ENCODE data around the gene RAP1GDS1.
"Not testable (repeated sequence)": the region's sequence is repeated elsewhere in the genome, so short reads cannot be mapped to it uniquely, and the experiment has no call there.

The RAP1GDS1 gene

DNA sequence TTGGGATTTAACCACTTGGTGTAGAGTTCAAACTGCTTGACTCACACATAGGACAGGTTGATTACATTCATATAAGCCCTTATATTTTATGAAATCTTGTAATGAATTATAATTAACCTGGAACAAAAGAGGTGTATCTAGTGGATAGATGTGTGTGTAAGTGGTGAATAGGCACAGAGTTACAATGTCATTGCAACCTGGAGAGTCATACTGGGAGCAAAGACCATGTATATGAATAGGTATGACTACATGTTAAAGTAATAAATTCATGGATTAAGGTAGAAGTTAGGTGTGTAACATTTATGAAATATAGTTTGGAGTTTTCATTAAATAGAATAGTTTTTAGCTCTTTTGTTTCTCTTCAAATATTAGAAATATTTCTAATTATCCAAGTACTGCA is 26.1 kb downstream of the RAP1GDS1 start:
- no peak for DNase-seq (ENCODE audit: low read depth)

DNA sequence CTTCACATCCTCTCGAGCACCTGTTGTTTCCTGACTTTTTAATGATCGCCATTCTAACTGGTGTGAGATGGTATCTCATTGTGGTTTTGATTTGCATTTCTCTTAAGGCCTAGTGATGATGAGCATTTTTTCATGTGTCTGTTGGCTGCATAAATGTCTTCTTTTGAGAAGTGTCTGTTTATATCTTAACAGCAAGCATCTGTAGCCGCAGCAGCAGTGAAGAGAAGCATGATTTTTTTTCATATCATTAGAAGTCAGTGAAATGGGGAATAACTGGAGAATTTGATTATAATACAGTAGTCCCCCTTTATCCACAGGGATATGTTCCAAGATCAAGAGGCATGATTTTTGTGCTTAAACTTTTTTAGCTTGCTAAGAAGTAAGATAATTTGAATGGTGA is 27.5 kb downstream of the RAP1GDS1 start:
- not testable (repeated sequence) for DNase-seq (ENCODE audit: low read depth)

DNA sequence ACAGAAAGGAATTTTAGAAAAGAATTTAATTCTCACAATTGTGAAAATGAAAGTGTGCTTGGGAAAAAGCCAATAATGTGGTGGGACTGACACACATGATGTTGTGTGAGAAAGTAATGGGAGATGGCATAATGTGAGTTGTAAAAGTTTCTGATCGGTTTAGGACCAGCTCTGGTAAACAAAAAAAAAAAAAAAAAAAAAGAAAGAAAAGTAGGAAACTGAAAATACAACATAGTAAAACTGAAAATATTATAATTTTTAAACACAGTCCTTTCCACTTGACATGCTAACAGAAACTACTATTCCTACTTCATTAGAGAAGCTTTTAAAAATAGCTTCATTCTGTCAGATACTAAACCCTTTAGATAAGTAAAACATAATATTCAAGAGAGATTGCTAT is 28.2 kb downstream of the RAP1GDS1 start:
- DNase-seq (ENCODE audit: low read depth): no peak

DNA sequence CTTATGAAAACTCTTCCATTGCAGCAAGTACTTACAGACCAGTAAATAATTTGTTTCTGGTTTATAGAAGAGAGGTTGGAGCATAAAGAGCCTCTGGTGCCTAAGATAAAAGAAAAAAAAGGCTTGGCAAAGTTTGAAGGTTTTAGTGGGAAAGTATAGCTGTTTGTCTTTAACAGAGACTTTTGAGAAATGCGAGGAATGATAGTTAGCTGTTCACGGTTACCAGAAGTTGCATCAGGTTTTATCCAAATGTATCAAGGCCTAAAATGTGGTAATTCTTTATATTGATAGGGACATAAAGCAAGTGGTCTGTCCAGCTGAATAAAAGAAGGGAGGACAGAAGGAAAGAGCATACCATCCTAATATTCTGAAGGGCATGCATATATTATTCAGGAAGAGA is 29.3 kb downstream of the RAP1GDS1 start:
- DNase-seq (ENCODE audit: low read depth): no peak

DNA sequence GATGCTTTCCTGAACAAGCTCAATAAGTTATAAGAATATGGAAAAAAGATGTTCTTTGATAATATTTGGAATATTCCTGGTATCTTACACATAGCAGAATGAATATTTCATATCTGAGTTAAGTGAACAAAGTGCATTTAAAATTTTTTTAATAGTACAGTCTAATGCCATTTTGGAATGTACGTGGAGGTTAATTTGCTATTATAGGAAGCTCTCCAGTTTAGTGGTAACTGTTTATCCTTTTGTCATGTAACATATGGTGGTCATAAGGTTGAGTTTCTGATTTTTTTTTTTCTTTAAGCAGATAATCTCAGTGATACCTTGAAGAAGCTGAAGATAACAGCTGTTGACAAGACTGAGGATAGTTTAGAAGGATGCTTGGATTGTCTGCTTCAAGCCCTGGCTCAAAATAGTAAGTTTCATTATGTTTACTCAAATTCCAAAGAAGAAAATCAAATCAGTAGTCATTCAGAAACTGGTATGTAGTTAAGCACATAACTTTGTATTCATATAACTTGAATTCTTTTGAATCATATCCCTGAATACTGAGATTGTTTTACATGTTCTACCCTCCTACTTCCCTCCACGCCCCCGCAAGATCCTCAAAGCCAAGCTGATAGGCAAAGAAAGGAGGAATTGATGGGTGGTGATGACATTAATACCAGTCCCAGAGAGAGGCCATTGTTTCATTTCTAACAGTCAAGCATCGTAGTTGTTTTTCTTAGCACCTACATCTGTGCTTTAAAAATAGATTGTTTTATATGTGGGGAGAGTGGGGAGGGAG is 32.1 kb downstream of the RAP1GDS1 start:
- DNase-seq (ENCODE audit: low read depth): no peak

DNA sequence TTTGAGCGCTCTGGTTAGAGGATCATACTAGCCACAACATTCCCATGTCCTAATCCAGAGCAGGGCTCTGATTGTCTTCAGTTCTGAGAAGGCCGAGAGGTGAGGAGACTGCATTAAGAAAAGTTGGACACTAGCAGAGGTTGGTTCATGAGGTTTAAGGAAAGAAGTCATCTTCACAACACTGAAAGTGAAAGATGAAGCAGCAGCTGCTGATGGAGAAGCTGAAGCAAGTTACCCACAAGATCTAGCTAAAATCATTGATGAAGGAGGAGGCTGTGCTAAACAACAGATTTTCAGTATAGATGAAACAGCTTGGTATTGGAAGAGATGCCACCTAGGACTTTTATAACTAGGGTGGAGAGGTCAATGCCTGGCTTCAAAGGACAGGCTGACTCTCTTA is 36.8 kb downstream of the RAP1GDS1 start:
- DNase-seq (ENCODE audit: low read depth): no peak

DNA sequence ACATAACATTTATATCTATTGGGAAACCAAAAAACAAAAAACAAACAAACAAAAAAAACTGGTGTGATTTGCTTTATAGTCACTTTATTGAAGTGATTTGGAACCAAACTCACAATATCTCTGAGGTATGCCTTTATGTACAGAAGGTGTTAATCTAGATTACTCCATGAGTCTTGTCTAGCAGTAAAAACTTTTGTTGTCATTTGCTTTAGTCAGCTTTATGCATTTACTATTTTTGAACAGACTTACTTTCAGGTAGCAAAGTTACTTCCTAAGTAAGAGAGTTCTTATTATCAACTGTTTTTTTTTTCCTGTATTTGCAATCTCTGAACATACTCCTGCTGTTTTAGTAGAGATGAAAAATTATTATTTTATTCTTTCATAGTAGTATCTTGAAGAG is 39.5 kb downstream of the RAP1GDS1 start:
- no peak for DNase-seq (ENCODE audit: low read depth)

DNA sequence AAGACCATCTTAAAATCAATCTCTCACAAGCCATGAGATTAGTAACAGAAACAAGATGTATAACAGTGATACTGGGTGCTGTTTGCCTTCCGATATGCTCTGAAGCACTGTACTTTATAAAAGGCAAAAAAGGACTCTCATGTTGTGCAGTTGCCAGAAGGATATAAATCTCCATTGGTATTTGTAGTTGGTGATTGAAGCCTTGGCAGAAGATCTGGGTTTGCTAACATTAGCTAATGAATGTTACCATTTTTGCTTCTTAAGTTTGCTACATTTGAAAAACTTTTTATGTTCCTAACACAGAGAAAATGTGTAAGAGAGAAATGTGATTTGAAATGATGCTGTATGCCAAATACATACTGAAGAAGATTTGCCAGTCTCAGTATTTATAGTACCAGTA is 44.4 kb downstream of the RAP1GDS1 start:
- DNase-seq (ENCODE audit: low read depth): no peak

DNA sequence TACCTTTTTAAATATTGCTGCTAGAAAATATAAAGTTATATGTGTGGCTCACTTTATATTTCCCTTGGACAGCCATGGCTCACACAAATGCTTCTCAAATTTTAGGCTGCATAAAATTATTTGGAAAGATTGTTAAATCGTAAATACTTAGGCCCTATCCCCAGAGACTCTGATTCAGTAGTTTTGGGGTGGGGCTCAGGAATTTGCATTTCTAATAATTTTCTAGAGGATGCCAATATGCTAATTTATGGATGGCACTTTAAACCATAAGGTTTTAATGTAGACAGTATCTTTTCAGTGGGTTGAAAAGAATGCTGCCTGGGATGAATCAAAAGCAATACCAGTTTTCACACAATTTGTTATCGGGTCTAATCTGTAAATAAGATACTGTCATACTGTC is 49.7 kb downstream of the RAP1GDS1 start:
- DNase-seq (ENCODE audit: low read depth): no peak

DNA sequence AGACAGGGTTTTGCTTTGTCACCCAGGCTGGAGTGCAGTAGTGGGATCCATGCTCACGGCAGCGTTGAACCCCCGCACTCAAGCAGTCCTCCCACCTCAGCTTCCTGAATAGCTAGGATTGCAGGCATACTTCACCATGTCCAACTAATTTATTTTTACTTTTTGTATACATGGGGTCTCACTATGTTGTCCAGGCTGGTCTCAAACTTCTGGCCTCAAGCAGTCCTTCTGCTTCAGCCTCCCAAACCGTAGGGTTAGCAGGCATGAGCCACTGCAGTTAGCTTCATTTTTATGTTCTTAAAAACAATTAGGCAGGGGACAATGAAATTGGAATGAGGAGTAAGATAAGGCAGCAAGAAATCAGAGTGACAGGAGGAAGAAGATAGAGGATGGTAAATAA is 50.5 kb downstream of the RAP1GDS1 start:
- no peak for DNase-seq (ENCODE audit: low read depth)

DNA sequence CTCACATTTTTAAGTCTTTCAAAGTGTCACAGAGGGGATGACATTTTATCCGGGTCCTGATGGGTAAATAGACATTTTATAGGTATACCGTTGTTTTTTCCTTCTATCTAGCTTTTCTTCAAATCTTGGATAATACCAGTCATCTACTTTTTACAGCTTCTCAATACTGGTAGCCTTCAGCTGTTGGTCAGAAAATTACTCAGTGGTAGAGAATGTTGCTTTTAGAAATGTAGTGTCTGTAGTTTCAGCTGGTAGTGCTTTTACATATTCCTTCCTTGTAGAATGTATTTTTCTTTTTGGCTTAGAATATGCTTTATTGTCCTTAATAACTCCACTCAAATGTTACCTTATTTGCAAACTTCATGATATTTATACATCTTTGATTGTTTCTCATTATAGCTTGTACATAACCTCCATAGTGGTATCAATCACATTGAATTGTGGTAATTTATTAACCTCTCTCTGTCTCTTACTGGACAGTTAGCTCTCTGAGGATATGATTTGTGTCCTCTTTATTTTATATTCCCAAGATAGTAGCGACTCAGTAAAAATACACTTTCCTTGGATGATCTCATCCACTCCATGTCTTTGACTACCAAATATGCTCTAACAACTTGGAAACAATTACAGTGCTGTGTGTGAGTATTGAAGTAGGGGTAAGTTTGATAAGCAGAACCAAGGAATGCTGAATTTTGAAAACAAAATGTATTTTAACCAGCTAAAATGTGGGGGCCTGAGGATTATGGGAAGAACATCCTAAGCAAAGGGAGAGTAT is 53.8 kb downstream of the RAP1GDS1 start:
- DNase-seq (ENCODE audit: low read depth): no peak

DNA sequence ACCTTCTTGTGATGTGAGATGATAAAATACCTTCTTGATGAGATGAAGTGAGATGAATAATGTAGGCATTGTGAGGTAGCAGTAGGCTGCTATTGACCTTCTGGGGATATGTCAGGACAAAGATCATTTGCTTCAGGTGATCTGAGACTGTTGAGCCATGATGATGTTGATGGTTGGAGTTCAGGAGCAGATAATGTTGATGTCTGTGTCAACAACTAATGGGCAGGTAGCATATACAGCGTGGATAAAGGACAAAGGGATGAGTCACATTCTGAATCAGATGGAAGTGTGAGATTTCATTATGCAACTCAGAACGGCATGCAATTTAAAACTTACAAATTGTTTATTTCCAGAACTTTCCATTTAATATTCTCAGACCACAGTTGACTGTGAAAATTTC is 57.3 kb downstream of the RAP1GDS1 start:
- no peak for DNase-seq (ENCODE audit: low read depth)

DNA sequence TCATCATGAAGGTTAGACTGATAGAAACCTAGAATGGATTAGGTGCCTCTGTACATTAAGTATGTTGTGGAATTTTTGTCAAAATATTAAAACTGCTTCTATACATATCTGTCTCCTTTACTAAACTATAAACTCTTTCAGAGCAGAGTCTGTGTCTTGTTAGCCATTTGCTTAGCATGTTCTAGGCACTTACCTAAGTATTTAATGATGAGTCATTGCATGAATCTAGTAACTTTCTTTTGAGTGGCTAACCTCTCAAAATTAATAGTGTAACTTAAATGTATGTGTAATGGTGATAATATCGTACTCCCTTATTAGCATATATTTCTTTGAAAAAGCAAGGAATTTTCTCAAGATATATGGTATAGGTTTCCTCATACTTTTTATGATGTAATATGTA is 57.8 kb downstream of the RAP1GDS1 start:
- DNase-seq (ENCODE audit: low read depth): no peak

DNA sequence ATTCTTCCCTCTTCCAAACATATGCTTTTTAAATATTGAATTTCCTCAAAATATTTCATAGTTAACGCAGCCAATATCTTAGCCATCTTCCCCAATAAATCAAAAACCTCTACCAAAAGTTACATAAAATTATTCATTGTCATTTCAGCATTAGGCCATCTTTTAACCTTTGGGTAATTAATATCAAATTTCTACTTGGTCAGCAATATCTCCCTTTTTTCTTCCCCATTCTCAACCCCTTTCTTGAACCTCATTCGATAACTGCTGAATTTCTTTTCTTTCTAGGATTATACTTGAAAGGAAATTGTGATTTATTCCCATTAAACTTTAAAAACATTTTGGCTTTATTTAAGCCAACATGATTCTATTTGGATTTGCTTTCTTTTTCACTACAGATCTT is 65.0 kb downstream of the RAP1GDS1 start:
- DNase-seq (ENCODE audit: low read depth): no peak

DNA sequence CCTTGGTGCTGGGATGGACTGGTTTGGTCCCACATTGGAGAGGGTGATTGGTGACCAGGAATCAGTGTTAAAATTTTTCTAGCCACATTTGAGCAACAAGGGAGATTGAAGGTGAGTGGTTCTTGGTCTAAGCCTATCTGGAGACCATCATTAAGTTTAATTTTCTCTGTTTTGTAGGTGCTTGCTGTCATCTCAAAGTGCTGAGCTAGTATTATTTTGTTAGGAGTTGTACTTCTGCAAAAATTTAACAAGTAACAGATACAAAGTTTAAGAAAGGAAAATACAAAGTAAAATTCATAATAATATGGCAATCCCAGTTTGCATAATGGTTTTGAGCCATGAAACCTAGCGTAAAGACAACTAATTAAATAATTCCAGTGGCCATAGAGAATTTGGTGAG is 66.5 kb downstream of the RAP1GDS1 start:
- no peak for DNase-seq (ENCODE audit: low read depth)

DNA sequence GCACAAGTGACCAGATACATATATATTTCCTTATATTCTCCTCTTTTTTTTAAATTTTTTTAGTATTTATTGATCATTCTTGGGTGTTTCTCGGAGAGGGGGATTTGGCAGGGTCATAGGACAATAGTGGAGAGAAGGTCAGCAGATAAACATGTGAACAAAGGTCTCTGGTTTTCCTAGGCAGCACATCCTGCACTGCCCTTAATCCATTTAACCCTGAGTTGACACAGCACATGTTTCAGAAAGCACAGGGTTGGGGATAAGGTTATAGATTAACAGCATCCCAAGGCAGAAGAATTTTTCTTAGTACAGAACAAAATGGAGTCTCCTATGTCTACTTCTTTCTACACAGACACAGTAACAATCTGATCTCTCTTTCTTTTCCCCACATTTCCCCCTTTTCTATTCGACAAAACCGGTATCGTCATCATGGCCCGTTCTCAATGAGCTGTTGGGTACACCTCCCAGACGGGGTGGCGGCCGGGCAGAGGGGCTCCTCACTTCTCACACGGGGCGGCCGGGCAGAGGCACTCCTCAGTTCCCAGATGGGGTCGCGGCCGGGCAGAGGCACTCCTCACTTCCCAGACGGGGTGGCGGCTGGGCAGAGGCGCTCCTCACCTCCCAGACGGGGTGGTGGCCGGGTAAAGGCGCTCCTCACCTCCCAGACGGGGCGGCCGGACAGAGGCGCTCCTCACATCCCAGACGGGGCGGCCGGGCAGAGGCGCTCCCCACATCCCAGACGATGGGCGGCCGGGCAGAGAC is 68.9 kb downstream of the RAP1GDS1 start:
- DNase-seq (ENCODE audit: low read depth): not testable (repeated sequence)

DNA sequence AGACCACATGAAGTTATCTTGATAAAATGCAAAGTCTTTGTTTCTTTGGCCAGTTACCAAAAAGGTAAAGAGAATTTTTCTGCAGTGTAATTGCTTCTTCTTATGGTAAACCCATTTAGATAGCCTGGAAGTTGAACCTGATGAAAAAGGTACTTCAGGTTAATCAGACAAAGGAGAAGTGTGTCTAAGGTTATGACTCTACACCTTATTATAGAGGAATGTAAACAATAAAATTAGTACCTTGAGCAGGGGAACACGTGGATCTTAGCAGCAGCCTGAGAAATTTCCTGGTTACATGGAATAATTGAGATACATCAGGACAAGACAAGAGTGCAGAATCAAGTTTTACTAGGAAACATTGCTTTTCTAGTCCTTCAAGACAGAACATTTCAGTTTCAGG is 70.8 kb downstream of the RAP1GDS1 start:
- DNase-seq (ENCODE audit: low read depth): no peak

DNA sequence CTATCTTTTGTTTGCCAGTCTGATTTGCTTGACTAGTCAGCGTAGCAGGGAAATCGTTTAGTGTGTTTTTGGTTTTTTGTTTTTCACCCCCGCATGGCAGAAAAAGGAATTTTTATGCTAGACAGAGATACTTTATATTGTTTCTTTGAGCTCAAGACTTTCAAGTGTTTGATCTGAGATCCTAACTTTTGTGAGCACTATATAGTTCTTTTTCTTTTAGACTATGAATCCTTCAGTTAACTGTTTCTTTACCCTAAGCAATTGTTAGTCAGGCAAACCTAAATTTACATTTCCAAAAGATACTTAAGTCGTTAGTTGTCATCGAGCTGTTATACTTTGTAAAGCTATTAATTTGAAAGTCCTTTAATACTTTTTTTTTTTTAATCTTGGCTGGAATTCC is 73.3 kb downstream of the RAP1GDS1 start:
- no peak for DNase-seq (ENCODE audit: low read depth)

DNA sequence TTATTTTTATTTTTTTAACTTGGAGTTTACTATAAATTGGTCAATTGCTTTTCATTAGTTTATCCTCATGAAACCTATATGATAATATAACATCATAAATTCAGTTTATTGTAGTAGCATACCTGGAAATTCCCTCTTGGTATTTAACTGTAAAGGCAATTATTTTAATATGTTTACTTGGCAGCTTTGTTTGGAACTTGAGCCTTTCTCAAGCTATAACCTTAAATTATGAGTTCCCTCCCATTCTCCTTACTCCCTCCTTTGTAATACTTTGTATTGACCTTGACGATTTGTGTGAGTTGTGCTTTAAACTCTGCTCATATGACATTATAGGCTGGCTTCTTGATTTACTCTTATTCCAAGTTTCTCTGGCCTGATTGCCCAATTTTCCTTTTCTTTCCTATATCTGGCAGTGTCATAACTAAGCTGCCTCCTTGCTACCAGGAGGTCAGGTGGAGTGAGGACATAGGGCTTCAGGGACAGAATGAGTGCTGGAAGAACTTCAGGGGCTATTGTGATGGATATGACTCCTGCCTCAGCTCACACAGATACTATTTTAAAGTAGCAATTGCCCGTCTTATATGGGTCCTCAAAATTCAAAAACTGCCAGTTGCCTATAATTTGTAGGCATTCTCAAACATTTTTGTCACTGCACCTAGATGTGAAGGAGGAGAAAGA is 77.7 kb downstream of the RAP1GDS1 start:
- DNase-seq (ENCODE audit: low read depth): no peak

DNA sequence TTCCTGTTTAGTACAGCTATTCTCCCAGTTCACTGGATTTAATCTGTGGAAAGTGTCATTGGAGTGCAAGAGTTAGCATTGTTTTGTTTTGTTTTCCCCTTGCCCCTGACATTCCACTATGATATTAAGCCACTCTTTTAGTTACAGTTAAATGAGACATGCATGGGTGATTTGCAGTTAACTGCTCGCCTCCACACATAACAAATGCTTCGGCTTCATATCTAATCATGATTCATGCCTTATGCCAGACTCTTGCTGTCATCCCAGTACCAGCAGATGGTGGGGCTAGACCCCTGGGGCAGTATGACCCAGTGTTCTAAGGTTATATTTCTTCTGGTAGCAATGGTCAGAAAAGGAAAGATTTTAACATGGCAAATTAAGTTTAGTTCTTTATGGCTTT is 80.1 kb downstream of the RAP1GDS1 start:
- DNase-seq (ENCODE audit: low read depth): no peak

DNA sequence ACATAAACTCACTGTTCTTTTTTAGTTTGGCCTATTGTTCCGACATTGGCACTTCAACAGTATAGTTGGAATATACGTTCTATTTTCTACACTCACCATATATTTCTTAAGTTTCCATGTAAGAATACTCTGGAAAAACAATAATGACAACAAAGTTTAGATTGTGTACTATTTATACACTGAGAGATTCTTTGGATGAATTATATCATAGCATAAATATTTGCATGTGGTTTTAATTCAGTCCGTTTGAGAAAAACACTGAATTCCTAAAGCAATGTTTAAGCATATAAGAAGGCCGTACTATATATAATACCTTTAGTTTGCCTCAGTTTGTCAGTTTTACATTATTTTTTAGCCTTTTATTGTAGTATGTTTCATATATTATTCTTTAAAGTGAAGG is 82.4 kb downstream of the RAP1GDS1 start:
- no peak for DNase-seq (ENCODE audit: low read depth)

DNA sequence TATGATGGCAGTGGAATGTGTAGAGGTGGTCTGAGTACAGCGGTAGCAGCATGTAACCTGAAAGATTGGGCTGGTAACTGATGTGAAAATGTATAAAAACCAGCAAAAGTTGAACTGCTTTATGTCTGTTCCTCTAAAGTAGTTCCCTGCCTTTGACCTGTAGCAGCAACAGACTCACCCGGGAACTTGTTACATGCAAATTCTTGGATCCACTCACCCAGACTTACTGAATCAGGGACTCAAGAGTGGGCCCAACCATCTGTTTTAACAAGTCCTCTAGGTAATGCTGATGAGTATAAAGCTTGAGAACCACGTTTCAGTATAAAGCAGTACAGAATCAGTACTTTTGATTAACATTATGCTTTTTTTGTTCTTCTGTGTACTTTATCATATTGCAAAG is 84.7 kb downstream of the RAP1GDS1 start:
- no peak for DNase-seq (ENCODE audit: low read depth)
